Body of pancreas (tissue), 4 donors: ENCODE data around the gene CADM1. TPM values are rescaled to one million over a fixed set of nuclear protein-coding genes. Genes with fewer than 3 reads are reported as not detected.

ENCODE experiments used
- ATAC-seq: fragments of 150-250 bp; one replicate; pipeline ENCODE4 v1.9.1; 2016
- DNase-seq, 4 donors: peaks; one replicate each; pipeline ENCODE4 v3.0.0-alpha.2; 2019
- H3K27ac ChIP-seq, 4 donors: fragments of 200-600 bp; sonication (generic); 1 replicate in 3 of 4; 2 replicates in 1 of 4; pipeline versions ENCODE4 v1.5.1 to v1.6.1; 2016 to 2019; ENCODE audit warnings: mild to moderate bottlenecking in 1 of 4, mixed read lengths in 1 of 4, moderate library complexity in 1 of 4
- H3K27me3 ChIP-seq, 2 donors: fragments of 200-600 bp; sonication (generic); one replicate each; pipeline ENCODE4 v1.6.0; 2016; ENCODE audit warnings: mild to moderate bottlenecking in 1 of 2
- H3K36me3 ChIP-seq, 2 donors: fragments of 200-600 bp; sonication (generic); replicated peaks in 1 of 2; 2 replicates each; pipeline ENCODE4 v1.5.1; 2016; ENCODE audit warnings: low read depth in 2 of 2; ENCODE audit not compliant: insufficient read depth in 1 of 2
- H3K4me1 ChIP-seq: fragments of 200-600 bp; sonication (generic); one replicate; pipeline ENCODE4 v1.6.0; 2016
- H3K4me3 ChIP-seq, 2 donors: fragments of 200-600 bp; sonication (generic); 1 replicate in 1 of 2; 2 replicates in 1 of 2; pipeline ENCODE4 v1.5.1; 2016 to 2019
- H3K9me3 ChIP-seq, 3 donors: fragments of 200-600 bp; sonication (generic); 1 replicate in 2 of 3; 2 replicates in 1 of 3; pipeline ENCODE4 v1.5.1; 2016
- CTCF ChIP-seq, 7 experiments: fragments of 450-650 bp in 4 of 7; fragments of 200-600 bp in 3 of 7; sonication (generic) in 3 of 7; IDR thresholded peaks; one replicate each; pipeline ENCODE4 v1.5.1; 2016 to 2019; ENCODE audit warnings: antibody characterized with exemption in 7 of 7
- POLR2A ChIP-seq, 3 donors: fragments of 450-650 bp; IDR thresholded peaks; one replicate each; pipeline ENCODE4 v1.6.1; 2016; ENCODE audit warnings: antibody characterized with exemption in 3 of 3, mild to moderate bottlenecking in 2 of 3
- WGBS, 2 donors: methylation state at CpG; one replicate each; pipeline ENCODE4 v1.1.5; 2017; 5-methylcytosine and 5-hydroxymethylcytosine counted together
- intact Hi-C: fragments of 100-400 bp; cut with DNase I; formaldehyde crosslinking; loops from one replicate; pipeline ENCODE4 v1.15.1; 2023
- total RNA-seq, 2 donors: library from RNA; depleted of rRNA; stranded (reverse); fragments of >200 nt; gene quantifications; one replicate each; pipeline ENCODE4 v1.1.0, GENCODE V29; 2016

CADM1 gene
- total RNA-seq, 2 donors from 2014 or later = 12.5 to 13.7 TPM

GRCh38 chr11:115548878-115549528, 44.8 kb upstream of the CADM1 start:
- Histone ChIP-seq H3K36me3 (no peaks in the 10 kb centered on the region), H3K27me3 (no peaks in the 10 kb centered on the region), H3K9me3 (no peaks in the 10 kb centered on the region), H3K4me1 (peaks cover 10% of the 10 kb centered on the region), H3K27ac (peak overlapping the region in 2 of 4 donors; percentile 32 to 34), H3K4me3 (no peak overlapping the region)
- DNase-seq (peak; percentile 22 to 65 (median 54)), ATAC-seq (peak; percentile 90)
- intact Hi-C loops = no loop called here
- peak in 1 of 7 experiments; percentile 17 for TF ChIP-seq CTCF (IDR thresholded peaks at IDR 0.05)
- TF ChIP-seq POLR2A (IDR thresholded peaks at IDR 0.05) = no peak
- 16 to 18% methylated on average over 10 of the region's 10 CpGs for WGBS, 2 donors

- Histone ChIP-seq H3K27me3 (no peaks in the 10 kb centered on the region), H3K4me3 (no peak overlapping the region), H3K4me1 (peaks cover 10% of the 10 kb centered on the region), H3K36me3 (no peaks in the 10 kb centered on the region), H3K9me3 (no peaks in the 10 kb centered on the region), H3K27ac (no peak overlapping the region)
- no peak for DNase-seq
- intact Hi-C loops = no loop called here
- WGBS, 2 donors = 45 to 59% methylated on average over 2 of the region's 2 CpGs
- TF ChIP-seq POLR2A (IDR thresholded peaks at IDR 0.05) = no peak
- TF ChIP-seq CTCF (IDR thresholded peaks at IDR 0.05) = no peak
- ATAC-seq = no peak
These were observed 41.5 kb upstream of the CADM1 start for GRCh38 chr11:115545581-115546210.

- Histone ChIP-seq H3K27ac (no peak overlapping the region), H3K9me3 (no peaks in the 10 kb centered on the region), H3K4me1 (peaks cover 10% of the 10 kb centered on the region), H3K4me3 (no peak overlapping the region), H3K36me3 (no peaks in the 10 kb centered on the region), H3K27me3 (no peaks in the 10 kb centered on the region)
- no peak for DNase-seq
- intact Hi-C loops = no loop called here
- ATAC-seq = no peak
- no peak for TF ChIP-seq CTCF (IDR thresholded peaks at IDR 0.05)
- TF ChIP-seq POLR2A (IDR thresholded peaks at IDR 0.05) = no peak
- WGBS, 2 donors = 35 to 39% methylated on average over 2 of the region's 2 CpGs
These were observed 40.3 kb upstream of the CADM1 start for GRCh38 chr11:115544422-115544948.

GRCh38 chr11:115541518-115541917, 37.3 kb upstream of the CADM1 start:
- no peaks in the 10 kb centered on the region for H3K4me1 ChIP-seq
- H3K27me3 ChIP-seq = no peaks in the 10 kb centered on the region
- no peak for TF ChIP-seq CTCF (IDR thresholded peaks at IDR 0.05)
- TF ChIP-seq POLR2A (IDR thresholded peaks at IDR 0.05) = no peak
- ATAC-seq (no peak), DNase-seq (no peak)
- no peak overlapping the region for H3K27ac ChIP-seq
- no peaks in the 10 kb centered on the region for H3K9me3 ChIP-seq
- 63 to 74% methylated on average over 8 of the region's 8 CpGs for WGBS, 2 donors
- H3K36me3 ChIP-seq = no peaks in the 10 kb centered on the region
- intact Hi-C loops = no loop called here
- H3K4me3 ChIP-seq = no peak overlapping the region
